Adrenal gland (tissue), 19 donors: ENCODE measurements around the gene ATG16L1. TPM values are rescaled to one million over a fixed set of nuclear protein-coding genes. Genes with fewer than 3 reads are reported as not detected.

Experiments
- DNase-seq, 7 donors: peaks; one replicate each; pipeline ENCODE4 v3.0.0-alpha.2; 2019 to 2020
- H3K27ac ChIP-seq, 5 donors: fragments of 200-600 bp; sonication (generic) in 4 of 5; 1 replicate in 3 of 5; 2 replicates in 2 of 5; pipeline versions ENCODE4 v1.5.1 to v1.8.0; 2016 to 2020; ENCODE audit warnings: mild to moderate bottlenecking in 1 of 5
- H3K27me3 ChIP-seq: fragments of 200-600 bp; 2 replicates; pipeline ENCODE4 v1.8.0; 2021
- H3K36me3 ChIP-seq, 2 donors: fragments of 200-600 bp; replicated peaks in 1 of 2; 1 replicate in 1 of 2; 2 replicates in 1 of 2; pipeline versions ENCODE4 v1.5.1 to v1.8.0; 2018 to 2022
- H3K4me1 ChIP-seq, 2 donors: fragments of 200-600 bp; replicated peaks in 1 of 2; 1 replicate in 1 of 2; 2 replicates in 1 of 2; pipeline versions ENCODE4 v1.5.1 to v1.8.0; 2018 to 2021
- H3K4me3 ChIP-seq, 4 donors: fragments of 200-600 bp; sonication (generic) in 3 of 4; one replicate each; pipeline ENCODE4 v1.5.1; 2016 to 2018
- H3K9me3 ChIP-seq, 3 donors: fragments of 200-600 bp; sonication (generic) in 1 of 3; replicated peaks in 1 of 3; 1 replicate in 2 of 3; 2 replicates in 1 of 3; pipeline versions ENCODE4 v1.5.1 to v1.8.0; 2016 to 2021
- POLR2A ChIP-seq, 2 donors: fragments of 450-650 bp; IDR thresholded peaks; one replicate each; pipeline ENCODE4 v1.6.1; 2017; ENCODE audit warnings: antibody characterized with exemption in 2 of 2, mild to moderate bottlenecking in 2 of 2, moderate library complexity in 1 of 2
- WGBS, 4 donors: extraction: QIAGEN DNeasy Blood & Tissue Kit in 2 of 4; methylation state at CpG; one replicate each; pipeline versions ENCODE4 v1.1.5 to v1.1.7; 2013 to 2017; 5-methylcytosine and 5-hydroxymethylcytosine counted together
- intact Hi-C, 2 donors: fragments of 100-400 bp; cut with DNase I; formaldehyde crosslinking; loops; one replicate each; pipeline versions ENCODE4 v1.14.1 to v1.15.0; 2022 to 2023
- long read RNA-seq, 10 donors: library from polyadenylated mRNA in 3 of 10; unstranded in 2 of 10; stranded (forward) in 1 of 10; transcript quantifications; one replicate each; pipeline ENCODE4 v2.0.0 and lab custom pipeline, GENCODE V29; 2021 to 2026
- polyA plus RNA-seq, 3 donors: library from polyadenylated mRNA; stranded (reverse); fragments of 200-250 nt in 2 of 3; fragments of 350-450 nt in 1 of 3; fragmentation: Illumina TruSeq in 1 of 3; extraction: RNeasy Lipid Tissue Mini Kit (QIAGEN cat#74804) in 1 of 3; gene quantifications; one replicate each; pipeline ENCODE4 v1.2.3, GENCODE V29; 2013 to 2014
- total RNA-seq, 9 donors: library from RNA; depleted of rRNA in 4 of 9; stranded (reverse); fragments of >200 nt in 4 of 9; fragments of 120-200 nt in 1 of 9; fragmentation: NEBNext Ultra II Directional in 1 of 9; extraction: Animal tissue kit (Norgen Biotek cat#: 25700) in 1 of 9; gene quantifications; one replicate each; pipeline versions ENCODE4 v1.1.0 to v1.2.4, GENCODE V29; 2013 to 2023
- TF ChIP-seq, protein P1 (sequence below), 6 experiments: fragments of 450-650 bp in 4 of 6; fragments of 200-600 bp in 2 of 6; sonication (generic) in 1 of 6; IDR thresholded peaks; 1 replicate in 5 of 6; 2 replicates in 1 of 6; pipeline versions ENCODE4 v1.5.1 to v1.8.0; 2016 to 2021; ENCODE audit warnings: antibody characterized with exemption in 6 of 6, mild to moderate bottlenecking in 2 of 6, moderate library complexity in 1 of 6
- donor health status: healthy with polysubstance abuse.
- donor health status: Bipolar disorder and iron deficiency.
- donor health status: DM: yes; HTN: yes; CAD: no.
- donor health status: DM: no; HTN: no; CAD: no.
- donor health status: DM: no; HTN: no; CAD: no.
- donor health status: DM: yes; HTN: yes; CAD: no.

Gene ATG16L1
- total RNA-seq (10 to 100 TPM; 10.9 to 37.7 (median 23.0) TPM), polyA plus RNA-seq (10 to 100 TPM; 10.0 to 15.9 (median 12.9) TPM)
- long read RNA-seq, donor 1, partial matches to known transcripts = 0 of 3 reads
- long read RNA-seq, donor 1, other reads (novel, unspliced or antisense) = 0 of 3 reads
- long read RNA-seq, donor 2, partial matches to known transcripts = 0 of 1 reads
- long read RNA-seq, donor 2, other reads (novel, unspliced or antisense) = 0 of 1 reads
- long read RNA-seq, donor 3, partial matches to known transcripts = 0 of 4 reads
- long read RNA-seq, donor 3, other reads (novel, unspliced or antisense) = 0 of 4 reads
- long read RNA-seq, donor 4, partial matches to known transcripts = 2 of 5 reads
- long read RNA-seq, donor 4, other reads (novel, unspliced or antisense) = 1 of 5 reads
- long read RNA-seq, donor 5, transcript ATG16L1-203 (18 exons, 3,405 nt) = minor isoform, 8 of 29 reads
- long read RNA-seq, donor 5, transcript ATG16L1-205 (17 exons, 3,213 nt) = major isoform, 11 of 29 reads
- long read RNA-seq, donor 5, partial matches to known transcripts = 3 of 29 reads
- long read RNA-seq, donor 5, other reads (novel, unspliced or antisense) = 6 of 29 reads
- long read RNA-seq, donor 6, partial matches to known transcripts = 0 of 2 reads
- long read RNA-seq, donor 6, other reads (novel, unspliced or antisense) = 0 of 2 reads
- long read RNA-seq, donor 7 = 0 reads
- long read RNA-seq, donor 8, partial matches to known transcripts = 0 of 2 reads
- long read RNA-seq, donor 8, other reads (novel, unspliced or antisense) = 0 of 2 reads
- long read RNA-seq, donor 9 = 0 reads
- long read RNA-seq, donor 10, partial matches to known transcripts = 0 of 1 reads
- long read RNA-seq, donor 10, other reads (novel, unspliced or antisense) = 0 of 1 reads

DNA sequence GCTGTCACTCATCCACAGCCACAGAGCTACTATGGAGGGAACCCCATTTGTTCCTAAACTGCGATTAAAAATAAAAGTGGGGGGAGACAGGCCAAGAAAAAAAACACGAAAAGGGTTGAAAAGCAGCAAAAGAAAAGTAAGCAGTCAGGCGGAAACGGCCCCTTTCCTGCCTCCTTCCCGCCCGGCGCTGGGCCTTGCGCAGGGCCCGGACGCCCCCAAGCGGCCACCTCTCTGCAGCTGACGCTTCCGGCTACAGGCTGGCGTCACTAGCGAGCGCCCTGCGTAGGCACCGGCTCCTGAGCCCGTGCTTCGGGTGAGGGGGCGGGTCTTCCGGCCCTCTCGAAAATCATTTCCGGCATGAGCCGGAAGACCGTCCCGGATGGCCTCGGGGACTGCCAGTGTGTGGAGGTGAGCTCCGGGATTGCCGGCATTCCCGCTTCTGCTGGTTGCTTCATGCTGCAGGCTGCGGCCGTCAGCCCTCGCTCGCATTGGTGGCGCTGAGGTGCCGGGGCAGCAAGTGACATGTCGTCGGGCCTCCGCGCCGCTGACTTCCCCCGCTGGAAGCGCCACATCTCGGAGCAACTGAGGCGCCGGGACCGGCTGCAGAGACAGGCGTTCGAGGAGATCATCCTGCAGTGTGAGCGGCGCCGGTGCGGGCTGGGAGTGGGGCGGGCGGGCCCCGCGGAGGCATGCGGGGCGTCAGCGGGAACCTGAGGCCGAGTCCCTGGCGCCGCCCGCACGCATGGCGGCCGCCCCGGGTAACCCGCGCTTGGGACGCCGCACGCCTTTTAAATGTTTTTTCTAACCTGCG lies at the start of gene ATG16L1:
TSS of gene ATG16L1 (plus strand) at position 368 of the 811 bp plus-strand sequence. CDS start at position 523, 155 bp downstream.
- WGBS, 4 donors = 0 to 1% (median 0%) methylated on average over 31 to 75 of the region's 75 CpGs
- Histone ChIP-seq H3K4me3 (peak within 1 kb of the TSS; percentile 26 to 84 (median 50)), H3K36me3 (peaks cover 0 to 4% of the 10 kb centered on the region in 2 donors), H3K4me1 (peaks cover 7 to 24% of the 10 kb centered on the region in 2 donors), H3K27ac (peak within 1 kb of the TSS; percentile 59 to 93 (median 83)), H3K27me3 (no peaks in the 10 kb centered on the region), H3K9me3 (no peaks in the 10 kb centered on the region)
- intact Hi-C loops = loop anchor here (5.0 to 10.0 kb wide), 3 partner anchors 397 to 647 kb away; no protein-coding TSS in a partner anchor
- peak; percentile 96 to 98 (median 97) for DNase-seq
- peak; percentile 75 to 87 for TF ChIP-seq POLR2A (IDR thresholded peaks at IDR 0.05)
- TF ChIP-seq, protein P1, sequence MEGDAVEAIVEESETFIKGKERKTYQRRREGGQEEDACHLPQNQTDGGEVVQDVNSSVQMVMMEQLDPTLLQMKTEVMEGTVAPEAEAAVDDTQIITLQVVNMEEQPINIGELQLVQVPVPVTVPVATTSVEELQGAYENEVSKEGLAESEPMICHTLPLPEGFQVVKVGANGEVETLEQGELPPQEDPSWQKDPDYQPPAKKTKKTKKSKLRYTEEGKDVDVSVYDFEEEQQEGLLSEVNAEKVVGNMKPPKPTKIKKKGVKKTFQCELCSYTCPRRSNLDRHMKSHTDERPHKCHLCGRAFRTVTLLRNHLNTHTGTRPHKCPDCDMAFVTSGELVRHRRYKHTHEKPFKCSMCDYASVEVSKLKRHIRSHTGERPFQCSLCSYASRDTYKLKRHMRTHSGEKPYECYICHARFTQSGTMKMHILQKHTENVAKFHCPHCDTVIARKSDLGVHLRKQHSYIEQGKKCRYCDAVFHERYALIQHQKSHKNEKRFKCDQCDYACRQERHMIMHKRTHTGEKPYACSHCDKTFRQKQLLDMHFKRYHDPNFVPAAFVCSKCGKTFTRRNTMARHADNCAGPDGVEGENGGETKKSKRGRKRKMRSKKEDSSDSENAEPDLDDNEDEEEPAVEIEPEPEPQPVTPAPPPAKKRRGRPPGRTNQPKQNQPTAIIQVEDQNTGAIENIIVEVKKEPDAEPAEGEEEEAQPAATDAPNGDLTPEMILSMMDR (IDR thresholded peaks at IDR 0.05) = peak; percentile 81 to 94 (median 91)

DNA sequence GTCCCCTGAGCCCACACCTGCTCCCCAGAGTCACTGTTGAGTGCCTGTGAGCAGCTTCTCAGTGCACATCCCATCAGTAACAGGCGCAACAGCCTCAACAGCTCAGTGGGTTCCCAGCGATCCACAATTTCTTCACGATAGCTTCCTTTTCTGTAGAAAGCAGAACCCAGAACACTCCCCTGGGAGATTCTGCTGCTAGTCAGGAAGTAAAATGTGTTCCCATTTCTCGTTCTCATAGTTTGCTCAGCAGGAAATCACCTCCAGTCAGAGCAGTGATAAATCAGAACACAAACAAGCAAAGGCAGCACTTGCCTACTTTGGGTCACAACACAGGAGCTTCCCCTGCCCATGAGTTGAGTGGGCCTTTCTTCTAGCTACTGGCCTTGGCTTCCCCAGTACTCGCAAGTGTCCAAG lies 48.9 kb upstream of the ATG16L1 start:
- Histone ChIP-seq H3K4me3 (no peak overlapping the region), H3K27ac (peak overlapping the region in 1 of 5 donors; percentile 29), H3K9me3 (no peaks in the 10 kb centered on the region), H3K4me1 (no peaks in the 10 kb centered on the region), H3K27me3 (no peaks in the 10 kb centered on the region), H3K36me3 (peaks cover 0 to 4% of the 10 kb centered on the region in 2 donors)
- DNase-seq = peak in 2 of 7 donors; percentile 19 to 54
- intact Hi-C loops = no loop called here
- WGBS, 4 donors = 48 to 68% (median 63%) methylated on average over 4 to 5 of the region's 5 CpGs
- TF ChIP-seq POLR2A (IDR thresholded peaks at IDR 0.05) = no peak
- TF ChIP-seq, protein P1 (IDR thresholded peaks at IDR 0.05) = no peak

DNA sequence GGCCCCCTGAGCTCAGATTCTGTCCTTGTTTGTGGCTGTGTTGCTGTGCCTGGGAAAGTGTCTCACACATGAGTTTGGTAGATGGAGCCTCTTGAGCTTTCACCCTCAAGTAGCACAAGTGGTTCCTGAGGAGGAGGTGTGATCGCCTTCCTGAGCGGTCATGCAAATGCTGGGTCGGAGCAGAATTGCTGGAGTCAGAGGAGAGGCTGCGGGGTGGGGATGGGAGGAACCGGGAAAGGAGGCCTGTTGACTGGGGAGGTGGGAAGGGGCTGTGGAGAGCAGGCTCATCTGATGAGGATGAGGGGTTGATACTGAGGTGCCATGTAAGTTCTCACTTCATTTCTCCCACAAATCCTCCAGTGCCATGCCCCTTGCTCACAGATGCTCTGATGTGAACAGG lies 48.4 kb upstream of the ATG16L1 start:
- 92 to 98% (median 95%) methylated on average over 5 of the region's 5 CpGs for WGBS, 4 donors
- Histone ChIP-seq H3K9me3 (no peaks in the 10 kb centered on the region), H3K4me3 (no peak overlapping the region), H3K27me3 (no peaks in the 10 kb centered on the region), H3K36me3 (peaks cover 0 to under 1% of the 10 kb centered on the region in 2 donors), H3K4me1 (no peaks in the 10 kb centered on the region), H3K27ac (peak overlapping the region in 1 of 5 donors; percentile 29)
- TF ChIP-seq POLR2A (IDR thresholded peaks at IDR 0.05) = no peak
- TF ChIP-seq, protein P1 (IDR thresholded peaks at IDR 0.05) = no peak
- intact Hi-C loops = no loop called here
- no peak for DNase-seq
